ENCODE results near the gene FETUB.
A peak's percentile ranks its signal among the peaks of the same experiment; 100 is the strongest.

Gene FETUB

DNA sequence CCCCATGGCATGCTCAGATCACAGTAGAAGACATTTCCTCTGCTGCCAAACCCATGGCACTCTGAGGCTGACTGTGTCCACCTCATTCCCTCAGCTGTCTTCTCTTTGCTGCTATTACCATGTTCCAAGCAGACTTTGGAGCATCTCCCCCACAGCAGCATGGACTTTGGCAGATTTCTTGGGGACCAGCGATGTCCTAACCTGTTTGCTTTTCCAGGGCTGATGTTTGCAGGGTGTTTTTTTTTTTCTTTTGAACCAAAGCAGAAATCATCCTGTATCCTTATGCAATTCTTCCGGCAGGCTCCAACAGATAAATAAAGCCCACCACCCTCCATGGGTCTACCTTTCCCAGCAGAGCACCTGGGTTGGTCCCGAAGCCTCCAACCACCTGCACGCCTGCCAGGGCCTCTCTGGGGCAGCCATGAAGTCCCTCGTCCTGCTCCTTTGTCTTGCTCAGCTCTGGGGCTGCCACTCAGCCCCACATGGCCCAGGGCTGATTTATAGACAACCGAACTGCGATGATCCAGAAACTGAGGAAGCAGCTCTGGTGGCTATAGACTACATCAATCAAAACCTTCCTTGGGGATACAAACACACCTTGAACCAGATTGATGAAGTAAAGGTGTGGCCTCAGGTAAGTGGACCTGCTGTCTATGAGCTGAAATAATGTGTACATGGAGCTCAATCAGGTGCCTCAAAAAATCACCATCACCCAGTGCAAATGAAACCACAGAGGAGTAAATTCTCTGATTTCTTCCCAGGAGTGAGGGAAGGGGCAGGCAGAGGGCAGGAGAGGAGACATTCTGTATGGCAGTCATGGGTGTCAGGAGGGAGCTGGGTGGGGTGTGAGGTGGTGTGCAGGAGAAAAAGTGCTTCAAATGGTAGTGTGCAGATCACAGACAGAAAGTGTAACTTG lies 27.2 kb upstream of the FETUB start, which contains the start of gene AHSG:
Gene AHSG (plus strand): TSS at position 340 of the 916 bp plus-strand sequence. CDS start 82 bp downstream, at position 422.
- DNase-seq (ENCODE audit: insufficient read length, low spot score) = no peak
- FAIRE-seq = no peak

DNA sequence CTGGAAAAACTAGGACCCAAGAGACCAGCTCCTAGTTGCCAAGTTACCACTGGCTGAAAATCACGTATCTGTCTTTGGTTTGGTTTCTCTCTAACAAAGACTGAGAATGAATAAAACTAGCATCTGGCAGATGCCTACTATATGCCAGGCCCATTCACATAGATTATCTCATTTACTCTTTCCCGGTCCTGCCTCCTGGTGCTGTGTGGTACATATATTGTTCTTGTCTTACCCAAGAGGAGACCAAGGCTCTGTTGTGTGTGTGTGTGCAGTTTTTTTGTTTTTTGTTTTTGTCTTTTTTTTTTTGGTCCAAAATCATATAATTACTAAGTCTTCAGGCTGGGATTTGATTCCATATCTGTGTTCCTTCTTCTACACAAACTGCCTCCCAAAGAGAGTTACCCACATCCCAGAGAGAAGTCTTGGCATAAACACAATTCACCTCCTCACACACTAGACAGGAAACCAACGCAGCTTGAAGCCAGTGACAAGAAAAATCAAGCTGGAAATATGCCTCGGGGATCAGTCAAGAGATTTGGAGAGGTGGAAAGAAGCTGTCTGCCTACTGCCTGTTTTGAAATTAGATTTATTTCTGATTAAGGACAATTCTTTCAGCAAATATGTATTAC lies 26.4 kb upstream of the FETUB start:
- DNase-seq (ENCODE audit: insufficient read length, low spot score) = no peak
- no peak for FAIRE-seq

DNA sequence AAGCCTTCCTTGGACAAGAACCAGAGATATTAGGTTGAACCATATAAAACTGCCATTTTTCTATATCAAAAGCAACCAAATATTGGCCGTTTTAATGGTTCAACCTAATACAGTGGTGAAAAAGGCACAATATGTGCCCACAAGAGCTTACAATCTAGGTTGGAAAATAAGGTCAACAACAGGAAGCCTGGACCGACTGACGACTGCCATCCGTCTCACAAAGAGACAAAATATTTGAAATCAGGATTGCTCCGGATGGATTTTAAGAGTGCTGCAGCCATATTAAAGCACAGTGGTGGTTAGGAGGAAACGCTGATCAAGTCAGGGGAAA lies 26.0 kb upstream of the FETUB start:
- no peak for FAIRE-seq
- DNase-seq (ENCODE audit: insufficient read length, low spot score) = no peak

DNA sequence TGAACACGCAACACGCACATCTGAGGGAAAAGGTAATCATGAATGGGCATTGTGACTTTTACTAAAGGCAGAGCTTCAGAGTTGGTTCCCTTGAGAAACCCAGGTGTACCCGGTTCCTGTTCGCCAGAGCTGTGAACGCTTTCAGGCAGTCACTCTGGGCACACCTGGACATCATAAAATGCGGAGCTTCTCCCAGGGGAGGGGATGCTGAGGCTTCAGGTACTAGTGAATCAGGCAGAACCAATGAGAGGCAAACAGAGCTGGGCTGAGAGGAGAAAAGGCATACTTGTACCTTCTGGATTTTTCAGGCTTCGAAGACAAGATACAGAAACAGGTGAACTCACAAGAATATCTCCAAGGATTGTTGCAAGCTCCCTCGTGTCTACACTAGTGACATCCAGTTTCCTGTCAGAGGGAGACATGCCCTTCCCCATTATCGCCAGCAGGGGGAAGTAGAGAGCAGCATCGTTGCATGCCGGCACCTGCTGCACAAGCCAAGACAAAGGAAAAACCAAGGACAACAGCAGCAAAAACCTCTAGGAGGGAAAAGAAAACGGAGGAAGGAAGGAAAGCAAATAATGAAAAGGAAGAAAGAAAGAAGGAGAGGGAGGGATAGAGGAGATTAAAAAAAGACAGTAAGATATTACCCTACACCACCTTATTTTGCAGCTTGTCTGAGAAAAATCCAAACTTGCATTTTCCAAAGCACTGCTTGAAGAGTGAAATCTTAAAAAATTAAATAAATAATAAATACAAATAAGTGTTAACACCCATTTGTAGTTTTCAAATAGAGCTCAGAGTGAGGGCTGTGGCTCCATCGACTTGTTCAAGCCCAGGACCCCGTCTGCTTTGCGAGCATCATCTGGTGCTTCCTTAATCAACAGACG lies 25.4 kb upstream of the FETUB start:
- FAIRE-seq = peak; percentile 93
- DNase-seq (ENCODE audit: insufficient read length, low spot score) = peak; percentile 68

DNA sequence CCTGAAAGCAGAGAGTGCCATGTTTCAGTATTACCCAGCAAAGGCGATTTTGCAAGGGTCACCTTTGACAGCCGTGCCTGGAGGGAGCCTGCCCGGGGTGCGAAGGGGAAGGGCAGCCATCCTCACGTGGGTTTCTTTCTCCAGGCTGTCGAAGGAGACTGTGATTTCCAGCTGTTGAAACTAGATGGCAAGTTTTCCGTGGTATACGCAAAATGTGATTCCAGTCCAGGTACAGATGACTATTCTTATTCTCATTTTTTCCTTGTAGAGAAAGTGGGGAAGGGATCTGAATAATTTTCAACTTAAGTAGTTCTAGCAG lies 23.9 kb upstream of the FETUB start:
- FAIRE-seq (no peak), DNase-seq (ENCODE audit: insufficient read length, low spot score) (no peak)

DNA sequence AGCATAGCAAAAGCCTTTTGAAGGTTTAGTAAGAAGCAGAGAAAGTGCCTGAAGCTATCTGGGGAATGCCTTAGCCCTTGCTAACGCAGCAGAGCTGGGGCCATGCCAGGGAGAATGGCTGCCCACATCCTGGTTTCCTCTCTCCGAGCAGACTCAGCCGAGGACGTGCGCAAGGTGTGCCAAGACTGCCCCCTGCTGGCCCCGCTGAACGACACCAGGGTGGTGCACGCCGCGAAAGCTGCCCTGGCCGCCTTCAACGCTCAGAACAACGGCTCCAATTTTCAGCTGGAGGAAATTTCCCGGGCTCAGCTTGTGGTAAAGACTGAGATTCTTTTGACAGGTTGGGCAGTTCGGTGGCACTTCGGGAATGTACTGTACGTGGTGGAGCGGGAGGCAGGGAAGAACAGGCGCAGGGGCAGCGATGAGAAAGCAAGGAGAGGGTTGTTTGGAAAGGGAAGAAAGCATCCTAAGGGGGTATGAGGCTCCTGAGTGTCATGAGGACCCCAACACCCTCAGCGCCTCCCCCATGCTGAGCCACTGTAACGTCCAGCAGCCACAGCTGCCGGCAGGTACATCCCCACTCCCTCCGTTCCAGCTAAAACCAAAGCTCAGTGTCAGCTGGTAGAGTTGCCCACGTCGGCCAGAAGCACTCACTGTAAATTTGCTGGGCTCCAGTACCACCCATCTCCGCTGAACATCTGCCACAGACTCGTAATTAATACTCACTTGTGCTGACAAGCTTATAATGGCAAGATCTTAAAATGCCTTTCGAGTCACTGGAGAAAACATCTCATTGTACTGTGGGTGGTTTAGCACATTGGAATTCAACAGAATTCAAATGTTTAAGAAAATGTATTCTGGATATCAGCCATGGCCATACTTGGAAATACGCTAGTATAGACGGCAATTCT lies 22.9 kb upstream of the FETUB start:
- DNase-seq (ENCODE audit: insufficient read length, low spot score) = peak; percentile 81
- peak; percentile 83 for FAIRE-seq

GRCh38 chr3:186618318-186618938 lies 21.8 kb upstream of the FETUB start:
- DNase-seq (ENCODE audit: insufficient read length, low spot score) (no peak), FAIRE-seq (no peak)

DNA sequence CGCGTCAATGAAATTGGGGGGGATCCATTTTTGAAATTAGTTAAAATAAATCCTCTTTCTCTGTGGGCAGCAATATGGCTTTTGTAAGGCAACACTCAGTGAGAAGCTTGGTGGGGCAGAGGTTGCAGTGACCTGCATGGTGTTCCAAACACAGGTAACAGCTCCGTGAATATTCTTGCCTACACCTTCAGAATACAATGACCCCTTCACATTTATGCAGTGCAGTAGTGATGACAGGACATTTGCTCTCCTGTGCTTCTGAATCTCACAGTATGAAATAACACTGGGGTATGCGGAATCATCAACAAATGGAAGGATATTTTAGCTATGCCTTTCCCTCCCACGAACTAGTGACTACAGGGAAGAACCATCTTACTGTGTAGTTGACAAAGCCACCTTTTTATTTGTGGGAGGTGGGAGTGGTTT lies 20.4 kb upstream of the FETUB start:
- FAIRE-seq = no peak

DNA sequence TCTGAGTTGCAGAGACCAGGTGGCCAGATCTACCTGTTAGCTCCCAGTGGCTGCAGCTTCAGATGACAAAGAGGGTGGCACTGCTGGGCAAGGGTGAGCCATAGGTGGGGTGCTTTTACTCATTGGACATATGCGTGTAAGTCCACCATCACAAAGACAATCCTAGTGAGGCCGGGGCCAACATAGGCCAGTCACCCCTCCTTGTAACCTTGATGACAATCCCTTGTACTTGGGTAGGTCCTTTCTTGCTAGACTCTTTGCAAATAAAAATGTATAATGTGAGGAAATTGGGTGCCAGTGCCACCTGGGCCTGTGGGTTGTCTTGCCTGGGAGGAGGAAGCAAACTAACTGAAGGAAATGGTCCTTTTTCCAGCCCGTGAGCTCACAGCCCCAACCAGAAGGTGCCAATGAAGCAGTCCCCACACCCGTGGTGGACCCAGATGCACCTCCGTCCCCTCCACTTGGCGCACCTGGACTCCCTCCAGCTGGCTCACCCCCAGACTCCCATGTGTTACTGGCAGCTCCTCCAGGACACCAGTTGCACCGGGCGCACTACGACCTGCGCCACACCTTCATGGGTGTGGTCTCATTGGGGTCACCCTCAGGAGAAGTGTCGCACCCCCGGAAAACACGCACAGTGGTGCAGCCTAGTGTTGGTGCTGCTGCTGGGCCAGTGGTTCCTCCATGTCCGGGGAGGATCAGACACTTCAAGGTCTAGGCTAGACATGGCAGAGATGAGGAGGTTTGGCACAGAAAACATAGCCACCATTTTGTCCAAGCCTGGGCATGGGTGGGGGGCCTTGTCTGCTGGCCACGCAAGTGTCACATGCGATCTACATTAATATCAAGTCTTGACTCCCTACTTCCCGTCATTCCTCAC lies 19.7 kb upstream of the FETUB start:
- no peak for FAIRE-seq
- no peak for DNase-seq (ENCODE audit: insufficient read length, low spot score)

More for the DNA sequence above, 20.4 kb upstream of the FETUB start:
- no peak for DNase-seq (ENCODE audit: insufficient read length, low spot score)

GRCh38 chr3:186621894-186622650 lies 18.1 kb upstream of the FETUB start:
- DNase-seq (ENCODE audit: insufficient read length, low spot score) (no peak), FAIRE-seq (no peak)

- FAIRE-seq (no peak), DNase-seq (ENCODE audit: insufficient read length, low spot score) (no peak)
These were observed 17.4 kb upstream of the FETUB start for GRCh38 chr3:186622651-186623310.

DNA sequence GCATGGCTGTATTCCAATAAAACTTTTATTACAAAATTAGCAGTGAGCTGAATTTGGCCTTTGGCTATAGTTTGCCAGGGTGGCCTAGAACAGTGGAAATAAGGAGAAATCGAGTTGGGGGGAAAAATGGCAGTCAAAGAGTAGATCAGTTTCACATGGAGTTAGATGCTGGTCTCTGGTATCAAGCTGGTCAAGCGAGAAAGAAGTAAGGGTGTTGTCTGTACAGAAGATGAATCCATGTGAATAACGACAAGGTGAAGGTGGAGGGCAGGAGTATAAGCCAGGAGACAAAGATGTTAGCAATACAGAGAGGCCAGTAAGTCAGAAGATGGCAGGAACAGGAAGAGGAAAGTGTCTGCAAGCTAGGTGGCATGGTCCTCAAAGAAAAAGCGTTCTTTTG lies 15.6 kb upstream of the FETUB start:
- no peak for FAIRE-seq
- no peak for DNase-seq (ENCODE audit: insufficient read length, low spot score)

- no peak for FAIRE-seq
These were observed 14.6 kb upstream of the FETUB start for GRCh38 chr3:186625600-186626042.

GRCh38 chr3:186626254-186626847 lies 13.8 kb upstream of the FETUB start:
- DNase-seq (ENCODE audit: insufficient read length, low spot score) (no peak), FAIRE-seq (no peak)

More at GRCh38 chr3:186625600-186626042, 14.6 kb upstream of the FETUB start:
- DNase-seq (ENCODE audit: insufficient read length, low spot score) = no peak

- FAIRE-seq (no peak), DNase-seq (ENCODE audit: insufficient read length, low spot score) (no peak)
These were observed 12.3 kb upstream of the FETUB start for GRCh38 chr3:186627852-186628414.

DNA sequence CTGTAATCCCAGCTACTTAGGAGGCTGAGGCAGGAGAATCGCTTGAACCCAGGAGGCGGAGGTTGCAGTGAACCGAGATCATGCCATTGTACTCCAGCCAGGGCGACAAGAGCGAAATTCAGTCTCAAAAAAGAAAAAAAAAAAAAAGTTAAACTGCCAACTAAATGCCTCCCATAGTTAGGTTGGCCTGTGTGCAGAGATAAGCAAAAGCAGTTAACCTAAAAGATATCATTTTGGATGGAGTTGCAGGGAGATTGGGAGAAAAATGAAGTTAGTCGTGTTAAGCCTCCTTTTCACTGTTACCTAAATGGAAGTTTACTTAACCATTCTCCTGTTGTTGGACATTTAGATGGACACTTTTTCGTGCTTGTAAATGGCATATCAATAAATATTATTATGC lies 11.4 kb upstream of the FETUB start:
- no peak for FAIRE-seq
- no peak for DNase-seq (ENCODE audit: insufficient read length, low spot score)
